ENCODE results near the gene ZNF844.

Gene ZNF844

DNA sequence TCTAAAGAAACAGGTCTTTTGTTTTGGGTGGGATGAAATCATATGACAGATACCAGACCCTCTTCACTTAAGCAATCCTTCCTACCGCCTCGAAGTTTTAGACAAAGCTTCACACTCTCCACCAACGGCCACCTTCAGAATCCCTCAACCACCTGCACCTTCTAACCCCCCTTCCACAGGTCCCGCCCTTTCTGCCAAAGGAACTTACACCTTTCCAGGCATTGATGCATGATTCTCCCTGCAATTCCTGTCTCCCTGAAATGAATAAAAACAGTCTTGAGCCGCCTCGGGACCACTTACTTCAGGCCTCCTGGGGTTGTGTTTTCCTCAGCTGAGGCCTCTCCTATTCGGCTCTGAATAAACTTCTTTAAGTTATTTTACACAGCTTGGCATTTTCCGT, 29.9 kb upstream of the ZNF844 start:
- peaks cover 0 to 8% of the 10 kb centered on the region in 2 experiments; a peak in 1 of 3 replicates for H3K36me3 ChIP-seq (ENCODE audit: control insufficient read depth in 2 of 2, insufficient read depth in 1 of 2, low read length in 2 of 2)
- no peaks in the 10 kb centered on the region for H3K4me1 ChIP-seq (ENCODE audit: control insufficient read depth, insufficient read depth, low read length)
- H3K27ac ChIP-seq (ENCODE audit: extremely low read depth, low read depth, low read length) = no peak overlapping the region
- TF ChIP-seq, protein P1, sequence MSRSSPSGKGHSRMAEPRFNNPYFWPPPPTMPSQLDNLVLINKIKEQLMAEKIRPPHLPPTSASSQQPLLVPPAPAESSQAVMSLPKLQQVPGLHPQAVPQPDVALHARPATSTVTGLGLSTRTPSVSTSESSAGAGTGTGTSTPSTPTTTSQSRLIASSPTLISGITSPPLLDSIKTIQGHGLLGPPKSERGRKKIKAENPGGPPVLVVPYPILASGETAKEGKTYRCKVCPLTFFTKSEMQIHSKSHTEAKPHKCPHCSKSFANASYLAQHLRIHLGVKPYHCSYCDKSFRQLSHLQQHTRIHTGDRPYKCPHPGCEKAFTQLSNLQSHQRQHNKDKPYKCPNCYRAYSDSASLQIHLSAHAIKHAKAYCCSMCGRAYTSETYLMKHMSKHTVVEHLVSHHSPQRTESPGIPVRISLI (tag by site-specific recombination; IDR thresholded peaks at IDR 0.05) = no peak
- TF ChIP-seq ZNF521 (tag by site-specific recombination; IDR thresholded peaks at IDR 0.05) = no peak
- TF ChIP-seq, protein P2, sequence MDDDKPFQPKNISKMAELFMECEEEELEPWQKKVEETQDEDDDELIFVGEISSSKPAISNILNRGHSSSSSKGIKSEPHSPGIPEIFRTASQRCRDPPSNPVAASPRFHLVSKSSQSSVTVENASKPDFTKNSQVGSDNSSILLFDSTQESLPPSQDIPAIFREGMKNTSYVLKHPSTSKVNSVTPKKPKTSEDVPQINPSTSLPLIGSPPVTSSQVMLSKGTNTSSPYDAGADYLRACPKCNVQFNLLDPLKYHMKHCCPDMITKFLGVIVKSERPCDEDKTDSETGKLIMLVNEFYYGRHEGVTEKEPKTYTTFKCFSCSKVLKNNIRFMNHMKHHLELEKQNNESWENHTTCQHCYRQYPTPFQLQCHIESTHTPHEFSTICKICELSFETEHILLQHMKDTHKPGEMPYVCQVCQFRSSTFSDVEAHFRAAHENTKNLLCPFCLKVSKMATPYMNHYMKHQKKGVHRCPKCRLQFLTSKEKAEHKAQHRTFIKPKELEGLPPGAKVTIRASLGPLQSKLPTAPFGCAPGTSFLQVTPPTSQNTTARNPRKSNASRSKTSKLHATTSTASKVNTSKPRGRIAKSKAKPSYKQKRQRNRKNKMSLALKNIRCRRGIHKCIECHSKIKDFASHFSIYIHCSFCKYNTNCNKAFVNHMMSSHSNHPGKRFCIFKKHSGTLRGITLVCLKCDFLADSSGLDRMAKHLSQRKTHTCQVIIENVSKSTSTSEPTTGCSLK (tag by site-specific recombination; IDR thresholded peaks at IDR 0.05) = no peak
- no peak for TF ChIP-seq MEIS1 (CRISPR knock-in tag; IDR thresholded peaks at IDR 0.05; ENCODE audit: borderline replicate concordance)
- TF ChIP-seq ZBTB8A (tag by site-specific recombination; IDR thresholded peaks at IDR 0.05) = no peak
- TF ChIP-seq, protein P3, sequence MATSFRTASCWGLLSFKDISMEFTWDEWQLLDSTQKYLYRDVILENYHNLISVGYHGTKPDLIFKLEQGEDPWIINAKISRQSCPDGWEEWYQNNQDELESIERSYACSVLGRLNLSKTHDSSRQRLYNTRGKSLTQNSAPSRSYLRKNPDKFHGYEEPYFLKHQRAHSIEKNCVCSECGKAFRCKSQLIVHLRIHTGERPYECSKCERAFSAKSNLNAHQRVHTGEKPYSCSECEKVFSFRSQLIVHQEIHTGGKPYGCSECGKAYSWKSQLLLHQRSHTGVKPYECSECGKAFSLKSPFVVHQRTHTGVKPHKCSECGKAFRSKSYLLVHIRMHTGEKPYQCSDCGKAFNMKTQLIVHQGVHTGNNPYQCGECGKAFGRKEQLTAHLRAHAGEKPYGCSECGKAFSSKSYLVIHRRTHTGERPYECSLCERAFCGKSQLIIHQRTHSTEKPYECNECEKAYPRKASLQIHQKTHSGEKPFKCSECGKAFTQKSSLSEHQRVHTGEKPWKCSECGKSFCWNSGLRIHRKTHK (tag by site-specific recombination; IDR thresholded peaks at IDR 0.05) = no peak
- TF ChIP-seq ZNF266 (tag by site-specific recombination; IDR thresholded peaks at IDR 0.05; ENCODE audit: low read depth) = no peak
- peak overlapping the region; percentile 79 for H3K4me3 ChIP-seq (ENCODE audit: low read depth, low read length)
- no peaks in the 10 kb centered on the region for H3K9me3 ChIP-seq (ENCODE audit: control insufficient read depth, insufficient read depth, low read depth, low read length)
- POLR2A ChIA-PET = interaction anchor here (1.1 to 2.8 kb wide), 4 partner anchors 18 to 406 kb away, joined by 3 to 35 read pairs (median 5); partner anchors contain the start of genes ZNF443, ZNF563 and ZNF878
- CTCF ChIA-PET = interaction anchor here (1.3 kb wide), 1 partner anchor 25 kb away, joined by 4 read pairs; no protein-coding TSS in a partner anchor

DNA sequence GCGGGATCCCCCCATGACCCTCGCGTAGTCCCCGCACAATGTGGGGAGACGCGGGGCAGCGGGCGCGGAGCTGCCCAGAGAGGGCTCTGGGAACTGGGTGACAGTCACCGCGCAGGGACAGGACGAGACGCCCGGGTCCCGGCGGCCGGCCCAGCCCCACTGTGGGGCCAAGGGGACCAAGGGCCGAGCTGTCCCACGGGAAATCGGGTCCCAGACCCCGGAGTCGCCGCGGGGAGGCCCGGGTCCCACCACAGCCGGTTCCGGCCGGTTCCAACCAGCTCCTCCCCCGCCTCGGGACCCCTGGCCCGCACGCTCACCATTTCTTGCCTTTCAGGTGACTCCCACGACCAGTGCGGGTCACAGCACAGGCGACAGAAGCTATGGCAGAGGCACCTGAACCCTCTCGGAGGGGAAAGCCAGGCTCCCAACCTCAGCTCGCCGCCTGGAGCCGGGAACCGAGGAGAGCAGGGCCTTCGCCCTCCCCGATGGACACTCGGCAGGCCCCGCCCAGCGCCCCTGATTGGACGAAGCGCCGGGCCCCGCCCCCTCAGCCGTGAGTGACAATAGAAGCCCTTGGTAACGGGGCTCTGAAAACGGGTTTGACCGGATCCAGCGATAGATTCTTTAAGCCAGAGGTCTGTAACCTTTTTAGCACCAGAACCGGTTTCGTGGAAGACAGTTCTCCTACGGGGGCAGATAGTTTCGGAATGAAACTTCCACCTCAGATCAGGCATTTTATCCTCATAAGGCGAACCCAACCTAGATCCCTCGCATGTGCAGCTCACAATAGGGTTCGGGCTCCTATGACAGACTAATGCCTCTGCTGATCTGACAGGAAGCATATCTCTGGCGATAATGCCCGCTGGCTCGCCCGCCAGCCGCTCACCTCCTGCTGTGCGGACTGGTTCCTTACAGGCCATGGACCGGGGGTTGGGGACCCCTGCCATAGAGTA, 29.0 kb upstream of the ZNF844 start, which contains the start of gene ZNF433:
Gene ZNF433 (minus strand): TSS at position 460 of the 953 bp plus-strand sequence. CDS start 140 bp downstream, at position 320.
- Histone ChIP-seq H3K9me3 (ENCODE audit: control insufficient read depth, insufficient read depth, low read depth, low read length) (no peaks in the 10 kb centered on the region), H3K36me3 (ENCODE audit: control insufficient read depth in 2 of 2, insufficient read depth in 1 of 2, low read length in 2 of 2) (peaks cover 0 to 8% of the 10 kb centered on the region in 2 experiments; a peak in 1 of 3 replicates), H3K27ac (ENCODE audit: extremely low read depth, low read depth, low read length) (no peak within 1 kb of the TSS), H3K4me1 (ENCODE audit: control insufficient read depth, insufficient read depth, low read length) (no peaks in the 10 kb centered on the region), H3K4me3 (ENCODE audit: low read depth, low read length) (peak within 1 kb of the TSS; percentile 79)
- ChIA-PET POLR2A (interaction anchor here (0.6 to 2.8 kb wide), 8 partner anchors 17 to 503 kb away, joined by 3 to 35 read pairs (median 7); partner anchors contain the start of genes ZNF20, ZNF443, ZNF563 and ZNF700), CTCF (interaction anchor here (0.6 to 1.3 kb wide), 2 partner anchors 24 to 82 kb away, joined by 3 to 4 read pairs; no protein-coding TSS in a partner anchor)
- TF ChIP-seq, protein P4, sequence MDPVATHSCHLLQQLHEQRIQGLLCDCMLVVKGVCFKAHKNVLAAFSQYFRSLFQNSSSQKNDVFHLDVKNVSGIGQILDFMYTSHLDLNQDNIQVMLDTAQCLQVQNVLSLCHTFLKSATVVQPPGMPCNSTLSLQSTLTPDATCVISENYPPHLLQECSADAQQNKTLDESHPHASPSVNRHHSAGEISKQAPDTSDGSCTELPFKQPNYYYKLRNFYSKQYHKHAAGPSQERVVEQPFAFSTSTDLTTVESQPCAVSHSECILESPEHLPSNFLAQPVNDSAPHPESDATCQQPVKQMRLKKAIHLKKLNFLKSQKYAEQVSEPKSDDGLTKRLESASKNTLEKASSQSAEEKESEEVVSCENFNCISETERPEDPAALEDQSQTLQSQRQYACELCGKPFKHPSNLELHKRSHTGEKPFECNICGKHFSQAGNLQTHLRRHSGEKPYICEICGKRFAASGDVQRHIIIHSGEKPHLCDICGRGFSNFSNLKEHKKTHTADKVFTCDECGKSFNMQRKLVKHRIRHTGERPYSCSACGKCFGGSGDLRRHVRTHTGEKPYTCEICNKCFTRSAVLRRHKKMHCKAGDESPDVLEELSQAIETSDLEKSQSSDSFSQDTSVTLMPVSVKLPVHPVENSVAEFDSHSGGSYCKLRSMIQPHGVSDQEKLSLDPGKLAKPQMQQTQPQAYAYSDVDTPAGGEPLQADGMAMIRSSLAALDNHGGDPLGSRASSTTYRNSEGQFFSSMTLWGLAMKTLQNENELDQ (tag by site-specific recombination; IDR thresholded peaks at IDR 0.05; ENCODE audit: low read depth) = no peak
- TF ChIP-seq ZNF174 (tag by site-specific recombination; IDR thresholded peaks at IDR 0.05) = no peak
- TF ChIP-seq, protein P5, sequence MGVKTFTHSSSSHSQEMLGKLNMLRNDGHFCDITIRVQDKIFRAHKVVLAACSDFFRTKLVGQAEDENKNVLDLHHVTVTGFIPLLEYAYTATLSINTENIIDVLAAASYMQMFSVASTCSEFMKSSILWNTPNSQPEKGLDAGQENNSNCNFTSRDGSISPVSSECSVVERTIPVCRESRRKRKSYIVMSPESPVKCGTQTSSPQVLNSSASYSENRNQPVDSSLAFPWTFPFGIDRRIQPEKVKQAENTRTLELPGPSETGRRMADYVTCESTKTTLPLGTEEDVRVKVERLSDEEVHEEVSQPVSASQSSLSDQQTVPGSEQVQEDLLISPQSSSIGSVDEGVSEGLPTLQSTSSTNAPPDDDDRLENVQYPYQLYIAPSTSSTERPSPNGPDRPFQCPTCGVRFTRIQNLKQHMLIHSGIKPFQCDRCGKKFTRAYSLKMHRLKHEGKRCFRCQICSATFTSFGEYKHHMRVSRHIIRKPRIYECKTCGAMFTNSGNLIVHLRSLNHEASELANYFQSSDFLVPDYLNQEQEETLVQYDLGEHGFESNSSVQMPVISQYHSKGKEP (tag by site-specific recombination; IDR thresholded peaks at IDR 0.05) = no peak
- TF ChIP-seq, protein P6, sequence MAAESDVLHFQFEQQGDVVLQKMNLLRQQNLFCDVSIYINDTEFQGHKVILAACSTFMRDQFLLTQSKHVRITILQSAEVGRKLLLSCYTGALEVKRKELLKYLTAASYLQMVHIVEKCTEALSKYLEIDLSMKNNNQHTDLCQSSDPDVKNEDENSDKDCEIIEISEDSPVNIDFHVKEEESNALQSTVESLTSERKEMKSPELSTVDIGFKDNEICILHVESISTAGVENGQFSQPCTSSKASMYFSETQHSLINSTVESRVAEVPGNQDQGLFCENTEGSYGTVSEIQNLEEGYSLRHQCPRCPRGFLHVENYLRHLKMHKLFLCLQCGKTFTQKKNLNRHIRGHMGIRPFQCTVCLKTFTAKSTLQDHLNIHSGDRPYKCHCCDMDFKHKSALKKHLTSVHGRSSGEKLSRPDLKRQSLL (tag by site-specific recombination; IDR thresholded peaks at IDR 0.05) = no peak
- no peak for TF ChIP-seq ZNF596 (tag by site-specific recombination; IDR thresholded peaks at IDR 0.05)
- TF ChIP-seq, protein P7, sequence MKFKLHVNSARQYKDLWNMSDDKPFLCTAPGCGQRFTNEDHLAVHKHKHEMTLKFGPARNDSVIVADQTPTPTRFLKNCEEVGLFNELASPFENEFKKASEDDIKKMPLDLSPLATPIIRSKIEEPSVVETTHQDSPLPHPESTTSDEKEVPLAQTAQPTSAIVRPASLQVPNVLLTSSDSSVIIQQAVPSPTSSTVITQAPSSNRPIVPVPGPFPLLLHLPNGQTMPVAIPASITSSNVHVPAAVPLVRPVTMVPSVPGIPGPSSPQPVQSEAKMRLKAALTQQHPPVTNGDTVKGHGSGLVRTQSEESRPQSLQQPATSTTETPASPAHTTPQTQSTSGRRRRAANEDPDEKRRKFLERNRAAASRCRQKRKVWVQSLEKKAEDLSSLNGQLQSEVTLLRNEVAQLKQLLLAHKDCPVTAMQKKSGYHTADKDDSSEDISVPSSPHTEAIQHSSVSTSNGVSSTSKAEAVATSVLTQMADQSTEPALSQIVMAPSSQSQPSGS (tag by site-specific recombination; IDR thresholded peaks at IDR 0.05; ENCODE audit: low read depth) = no peak
- no peak for TF ChIP-seq ZNF664 (tag by site-specific recombination; IDR thresholded peaks at IDR 0.05)
- no peak for TF ChIP-seq ZNF544 (tag by site-specific recombination; IDR thresholded peaks at IDR 0.05)
- no peak for TF ChIP-seq ZNF391 (tag by site-specific recombination; IDR thresholded peaks at IDR 0.05; ENCODE audit: borderline replicate concordance, low read depth)
- TF ChIP-seq ZNF311 (tag by site-specific recombination; IDR thresholded peaks at IDR 0.05; ENCODE audit: borderline replicate concordance) = no peak
- peak; percentile 75 for TF ChIP-seq GLIS2 (tag by site-specific recombination; IDR thresholded peaks at IDR 0.05)
- TF ChIP-seq GLI2 (tag by site-specific recombination; IDR thresholded peaks at IDR 0.05; ENCODE audit: borderline replicate concordance, low read depth) = no peak
- peak; percentile 66; the same call in 1 of the 2 replicates for TF ChIP-seq ZBTB20 (tag by site-specific recombination; IDR thresholded peaks at IDR 0.05)
